Naive thymus-derived CD4-positive, alpha-beta T cell (primary cell): ENCODE results near the gene ATRIP. TPM values are rescaled to one million over a fixed set of nuclear protein-coding genes. Genes with fewer than 3 reads are reported as not detected.
A peak's percentile ranks its signal among the peaks of the same experiment; 100 is the strongest.
"Not testable (repeated sequence)": the region's sequence is repeated elsewhere in the genome, so short reads cannot be mapped to it uniquely, and the experiment has no call there.

Source experiments
- ATAC-seq: fragments of 150-1000 bp; cut with Tn5 transposase; 2 replicates; pipeline ENCODE4 v1.10.0; 2021; ENCODE audit warnings: mild to moderate bottlenecking, moderate library complexity
- CTCF ChIA-PET: fragments of 350-600 bp; sonication (Branson Sonifier 250); formaldehyde crosslinking; loops from one replicate; lab custom pipeline; 2021; ENCODE audit warnings: antibody characterized with exemption; lab: Charles Lee
- POLR2A ChIA-PET: fragments of 350-600 bp; sonication (Branson Sonifier 250); formaldehyde crosslinking; loops from one replicate; lab custom pipeline; 2021; ENCODE audit warnings: antibody characterized with exemption, inconsistent platforms; lab: Charles Lee
- DNase-seq, 9 donors: peaks; one replicate each; pipeline versions ENCODE4 v3.0.0 to v3.0.0-alpha.2; 2020 to 2022; ENCODE audit warnings: mixed read lengths in 1 of 9
- H3K27ac ChIP-seq: one replicate; pipeline ENCODE4 v1.7.0; 2013; ENCODE audit warnings: mild to moderate bottlenecking, low read depth, low read length, moderate library complexity
- H3K27me3 ChIP-seq, 2 donors: one replicate each; pipeline ENCODE4 v1.7.0; 2013; ENCODE audit warnings: low read length in 2 of 2, mild to moderate bottlenecking in 2 of 2, moderate library complexity in 2 of 2; ENCODE audit not compliant: control insufficient read depth in 2 of 2, insufficient read depth in 2 of 2
- H3K36me3 ChIP-seq, 3 experiments: 1 replicate in 2 of 3; 2 replicates in 1 of 3; pipeline ENCODE4 v1.7.0; 2013; ENCODE audit warnings: low read length in 3 of 3, mild to moderate bottlenecking in 3 of 3, moderate library complexity in 1 of 3; ENCODE audit not compliant: insufficient read depth in 3 of 3, control insufficient read depth in 2 of 3
- H3K4me1 ChIP-seq, 2 donors: one replicate each; pipeline ENCODE4 v1.7.0; 2013; ENCODE audit warnings: low read length in 2 of 2, mild to moderate bottlenecking in 2 of 2, moderate library complexity in 1 of 2; ENCODE audit not compliant: control insufficient read depth in 2 of 2, insufficient read depth in 2 of 2
- H3K4me3 ChIP-seq: 2 replicates; pipeline ENCODE4 v1.7.0; 2013; ENCODE audit warnings: mild to moderate bottlenecking, low read length
- H3K9me3 ChIP-seq, 3 experiments: 1 replicate in 2 of 3; 2 replicates in 1 of 3; pipeline ENCODE4 v1.7.0; 2013; ENCODE audit warnings: low read length in 3 of 3; ENCODE audit not compliant: control insufficient read depth in 2 of 3
- H3K27ac Mint-ChIP-seq, 9 donors: one replicate each; pipeline ENCODE4 v1.8.0; 2020 to 2022; ENCODE audit warnings: mixed read lengths in 9 of 9, mild to moderate bottlenecking in 8 of 9, moderate library complexity in 5 of 9, inconsistent platforms in 2 of 9
- H3K27me3 Mint-ChIP-seq, 5 donors: one replicate each; pipeline ENCODE4 v1.8.0; 2021 to 2022; ENCODE audit warnings: mixed read lengths in 5 of 5, mild to moderate bottlenecking in 1 of 5
- H3K36me3 Mint-ChIP-seq, 5 donors: one replicate each; pipeline ENCODE4 v1.8.0; 2020 to 2022; ENCODE audit warnings: mixed read lengths in 5 of 5, mild to moderate bottlenecking in 3 of 5, inconsistent platforms in 1 of 5
- H3K4me1 Mint-ChIP-seq, 7 donors: one replicate each; pipeline ENCODE4 v1.8.0; 2020 to 2022; ENCODE audit warnings: mixed read lengths in 7 of 7, mild to moderate bottlenecking in 3 of 7, inconsistent platforms in 1 of 7
- H3K4me3 Mint-ChIP-seq, 10 donors: one replicate each; pipeline ENCODE4 v1.8.0; 2020 to 2022; ENCODE audit warnings: mild to moderate bottlenecking in 10 of 10, mixed read lengths in 10 of 10, moderate library complexity in 6 of 10, inconsistent platforms in 2 of 10
- H3K9me3 Mint-ChIP-seq, 11 donors: one replicate each; pipeline ENCODE4 v1.8.0; 2020 to 2022; ENCODE audit warnings: mixed read lengths in 11 of 11, mild to moderate bottlenecking in 4 of 11, inconsistent platforms in 1 of 11, moderate library complexity in 1 of 11
- intact Hi-C, 2 donors: fragments of 100-400 bp; cut with micrococcal nuclease; formaldehyde crosslinking; loops; one replicate each; pipeline ENCODE4 v1.15.1; 2023
- polyA plus RNA-seq, 2 donors: library from polyadenylated mRNA; unstranded; fragments of 300-500 nt; fragmentation: Illumina TruSeq; gene quantifications; one replicate each; pipeline ENCODE4 v1.2.3, GENCODE V29; 2021
- total RNA-seq, 6 experiments: library from RNA in 5 of 6; stranded (reverse) in 5 of 6; gene quantifications; 1 replicate in 5 of 6; 2 replicates in 1 of 6; pipeline ENCODE4 v1.2.3 and lab custom pipeline; 2021 to 2026

The ATRIP gene
- total and polyA plus RNA-seq, 7 experiments from 2014 or later, result 7.9 to 16.2 (median 12.5) TPM

DNA sequence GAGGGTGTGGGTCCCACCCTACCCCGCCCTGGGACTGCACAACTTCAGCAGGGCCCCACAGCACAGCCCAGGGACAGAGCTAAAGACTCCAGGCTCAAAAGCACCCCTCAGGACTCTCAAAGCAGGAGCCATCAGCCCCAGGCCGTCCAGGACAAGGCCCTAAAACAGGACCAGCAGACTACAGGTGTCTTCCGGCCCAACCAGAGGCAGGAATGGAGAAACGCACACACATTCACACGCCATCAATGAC is 26.1 kb downstream of the ATRIP start:
- intact Hi-C loops, result loop anchor here (2.0 to 10.0 kb wide), 3 partner anchors 84 to 1822 kb away; partner anchors contain the start of genes HYAL3 (in 1 of the 2), IFRD2 (in 1 of the 2), NAA80 (in 1 of the 2) and PFKFB4 (in 1 of the 2)
- H3K36me3 ChIP-seq, result peaks cover 0 to 28% (median 3%) of the 10 kb centered on the region in 3 experiments
- H3K4me1 ChIP-seq, result peaks cover 46 to 54% of the 10 kb centered on the region in 2 donors
- ATAC-seq, result peak; percentile 15
- H3K27me3 ChIP-seq, result no peaks in the 10 kb centered on the region
- H3K4me3 ChIP-seq, result peak overlapping the region; percentile 92
- Mint-ChIP-seq H3K27ac (peak overlapping the region; percentile 90 to 100 (median 99)), H3K36me3 (peaks cover 0 to 32% (median 9%) of the 10 kb centered on the region in 5 donors), H3K9me3 (peaks cover 0 to 2% (median 0%) of the 10 kb centered on the region in 11 donors), H3K4me3 (peak overlapping the region; percentile 87 to 100 (median 94)), H3K27me3 (peaks cover 0 to 2% (median 0%) of the 10 kb centered on the region in 5 donors), H3K4me1 (peaks cover 41 to 75% (median 64%) of the 10 kb centered on the region in 7 donors)
- no peaks in the 10 kb centered on the region for H3K9me3 ChIP-seq
- DNase-seq, result no peak
- ChIA-PET POLR2A (interaction anchor here (0.7 to 3.9 kb wide), 21 partner anchors 9 to 85 kb away, joined by 3 to 28 read pairs (median 5); partner anchors contain the start of genes ATRIP, CCDC51, SHISA5 and TMA7), CTCF (interaction anchor here (0.6 to 3.3 kb wide), 8 partner anchors 9 to 72 kb away, joined by 3 to 22 read pairs (median 7); no protein-coding TSS in a partner anchor)
- H3K27ac ChIP-seq, result peak overlapping the region; percentile 95

DNA sequence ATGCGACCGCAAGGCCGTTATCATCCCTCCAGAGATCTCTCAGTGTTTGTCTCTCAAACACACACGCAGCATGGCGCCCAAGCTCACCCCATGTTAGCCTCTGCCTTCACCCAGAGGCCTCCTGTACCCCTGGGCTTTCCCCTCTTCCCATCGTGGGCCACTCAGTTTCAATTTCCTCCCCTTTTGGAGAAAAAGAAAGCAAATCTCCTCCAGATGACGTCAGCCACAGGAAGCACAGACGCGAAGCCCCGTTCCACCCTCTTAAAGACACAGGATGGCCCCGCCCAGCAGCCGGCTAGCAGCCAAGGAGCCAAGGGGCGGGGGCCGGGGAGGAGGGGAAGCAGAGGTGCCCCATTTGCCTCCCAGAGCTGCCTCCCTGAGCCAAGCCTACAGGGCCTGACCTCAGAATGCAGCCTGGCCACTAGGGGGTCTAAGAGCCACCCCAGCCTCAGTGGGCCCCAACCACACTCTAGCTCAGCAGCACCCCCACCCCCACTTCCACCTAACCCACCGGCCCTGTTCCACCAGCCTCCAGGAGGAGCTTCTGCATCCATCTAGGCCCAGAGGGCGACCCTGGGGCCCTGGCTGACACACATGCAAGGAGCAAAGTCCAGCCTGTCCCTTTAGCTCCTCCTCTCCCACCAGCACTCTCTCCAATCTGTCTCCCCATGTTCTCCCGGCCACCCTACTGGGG is 26.5 kb downstream of the ATRIP start:
- Histone ChIP-seq H3K9me3 (no peaks in the 10 kb centered on the region), H3K27me3 (no peaks in the 10 kb centered on the region), H3K27ac (peak overlapping the region; percentile 95), H3K36me3 (peaks cover 0 to 23% (median 0%) of the 10 kb centered on the region in 3 experiments), H3K4me3 (peak overlapping the region; percentile 92), H3K4me1 (peaks cover 46 to 54% of the 10 kb centered on the region in 2 donors)
- peaks cover 41 to 75% (median 64%) of the 10 kb centered on the region in 7 donors for H3K4me1 Mint-ChIP-seq
- H3K9me3 Mint-ChIP-seq, result peaks cover 0 to 2% (median 0%) of the 10 kb centered on the region in 11 donors
- peak; percentile 79 to 98 (median 95) for DNase-seq
- peak overlapping the region; percentile 87 to 100 (median 94) for H3K4me3 Mint-ChIP-seq
- ChIA-PET CTCF (interaction anchor here (1.0 to 3.3 kb wide), 8 partner anchors 9 to 72 kb away, joined by 3 to 22 read pairs (median 7); no protein-coding TSS in a partner anchor), POLR2A (interaction anchor here (0.5 to 3.9 kb wide), 25 partner anchors 9 to 85 kb away, joined by 3 to 28 read pairs (median 5); partner anchors contain the start of genes ATRIP, CCDC51, PFKFB4 and SHISA5)
- intact Hi-C loops, result loop anchor here (1.0 to 10.0 kb wide), 7 partner anchors 27 to 1822 kb away; partner anchors contain the start of genes CCDC51 (in 2 of the 2), PFKFB4 (in 2 of the 2), TMA7 (in 2 of the 2) and ATRIP (in 1 of the 2)
- peak overlapping the region; percentile 90 to 100 (median 99) for H3K27ac Mint-ChIP-seq
- H3K27me3 Mint-ChIP-seq, result peaks cover 0 to 2% (median 0%) of the 10 kb centered on the region in 5 donors
- ATAC-seq, result peak; percentile 93
- peaks cover 0 to 30% (median 4%) of the 10 kb centered on the region in 5 donors for H3K36me3 Mint-ChIP-seq

DNA sequence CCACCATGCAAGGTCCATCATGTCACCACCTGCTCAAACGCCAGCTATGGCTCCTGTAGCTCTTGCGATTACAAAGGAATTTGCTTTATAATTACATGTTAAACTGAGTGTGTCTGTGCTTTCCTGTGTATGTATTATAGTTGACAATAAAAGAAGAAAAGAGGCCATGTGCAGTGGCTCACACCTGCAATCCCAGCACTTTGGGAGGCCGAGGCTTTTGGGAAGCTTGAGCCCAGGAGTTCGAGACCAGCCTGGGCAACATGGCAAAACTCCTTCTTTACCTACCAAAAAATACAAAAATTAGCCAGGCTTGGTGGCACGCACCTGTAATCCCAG is 27.0 kb downstream of the ATRIP start:
- Histone ChIP-seq H3K36me3 (peaks cover 0 to 18% (median 0%) of the 10 kb centered on the region in 3 experiments), H3K4me1 (peaks cover 46 to 51% of the 10 kb centered on the region in 2 donors), H3K27me3 (no peaks in the 10 kb centered on the region), H3K27ac (peak overlapping the region; percentile 95), H3K9me3 (no peaks in the 10 kb centered on the region), H3K4me3 (peak overlapping the region; percentile 31)
- Mint-ChIP-seq H3K36me3 (peaks cover 0 to 30% (median 3%) of the 10 kb centered on the region in 5 donors), H3K4me3 (peak overlapping the region; percentile 76 to 100 (median 93)), H3K4me1 (peaks cover 40 to 77% (median 64%) of the 10 kb centered on the region in 7 donors), H3K27me3 (peaks cover 0 to 2% (median 0%) of the 10 kb centered on the region in 5 donors), H3K27ac (peak overlapping the region; percentile 90 to 100 (median 99)), H3K9me3 (peaks cover 0 to 2% (median 0%) of the 10 kb centered on the region in 11 donors)
- ChIA-PET CTCF (interaction anchor here (0.6 to 3.3 kb wide), 8 partner anchors 10 to 73 kb away, joined by 3 to 22 read pairs (median 8); no protein-coding TSS in a partner anchor), POLR2A (interaction anchor here (0.5 to 3.9 kb wide), 19 partner anchors 8 to 84 kb away, joined by 3 to 28 read pairs (median 5); partner anchors contain the start of genes ATRIP, CCDC51, PFKFB4 and SHISA5)
- ATAC-seq, result no peak
- DNase-seq, result no peak
- intact Hi-C loops, result loop anchor here (1.0 to 10.0 kb wide), 7 partner anchors 27 to 1821 kb away; partner anchors contain the start of genes CCDC51 (in 2 of the 2), PFKFB4 (in 2 of the 2), TMA7 (in 2 of the 2) and ATRIP (in 1 of the 2)

- peak overlapping the region; percentile 95 for H3K27ac ChIP-seq
- intact Hi-C loops, result loop anchor here in 1 of 2 donors (5.0 to 10.0 kb wide), 2 partner anchors 618 to 1821 kb away; partner anchors contain the start of genes HYAL3, IFRD2, NAA80 and QRICH1
- H3K9me3 Mint-ChIP-seq, H3K27me3 Mint-ChIP-seq, H3K9me3 ChIP-seq, H3K27me3 ChIP-seq, ATAC-seq, H3K4me3 ChIP-seq, H3K4me3 Mint-ChIP-seq, DNase-seq: not testable (repeated sequence)
- H3K4me1 ChIP-seq, result peaks cover 46 to 50% of the 10 kb centered on the region in 2 donors
- H3K36me3 ChIP-seq, result peaks cover 0 to 14% (median 0%) of the 10 kb centered on the region in 3 experiments
- Mint-ChIP-seq H3K27ac (peak overlapping the region in 6 of 9 donors; percentile 90 to 100 (median 98)), H3K4me1 (peaks cover 37 to 77% (median 64%) of the 10 kb centered on the region in 7 donors), H3K36me3 (peaks cover 0 to 30% (median 3%) of the 10 kb centered on the region in 5 donors)
- ChIA-PET CTCF (interaction anchor here (0.6 to 3.3 kb wide), 6 partner anchors 10 to 45 kb away, joined by 3 to 22 read pairs (median 9); no protein-coding TSS in a partner anchor), POLR2A (interaction anchor here (0.6 to 3.9 kb wide), 13 partner anchors 8 to 1329 kb away, joined by 3 to 28 read pairs (median 5); partner anchors contain the start of genes CCDC51, PFKFB4, SHISA5 and TMA7)
These were observed 27.5 kb downstream of the ATRIP start for GRCh38 chr3:48474031-48474430.

DNA sequence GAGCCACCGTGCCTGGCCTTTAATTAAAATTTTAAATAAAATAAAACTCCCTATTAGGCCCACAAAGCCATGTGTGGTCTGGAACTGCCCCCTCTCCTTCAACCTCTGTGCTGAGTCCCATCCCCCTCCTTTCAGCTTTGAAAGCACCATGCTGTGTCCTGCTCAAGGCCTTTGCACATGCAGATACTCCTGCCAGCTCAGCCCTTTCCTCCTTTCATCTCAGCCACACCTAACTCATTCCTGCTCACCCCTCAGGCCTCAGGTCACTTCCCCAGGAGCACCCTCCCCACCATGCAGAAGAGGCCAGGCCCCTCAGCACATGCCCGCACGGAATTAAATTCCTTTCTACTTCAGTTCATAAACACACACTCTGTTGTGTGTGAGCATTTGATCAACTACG is 28.1 kb downstream of the ATRIP start:
- ChIA-PET POLR2A (interaction anchor here (1.1 to 3.9 kb wide), 5 partner anchors 9 to 35 kb away, joined by 3 to 28 read pairs (median 5); partner anchors contain the start of genes CCDC51, SHISA5 and TMA7), CTCF (interaction anchor here (2.4 kb wide), 1 partner anchor 11 kb away, joined by 9 read pairs; no protein-coding TSS in a partner anchor)
- Mint-ChIP-seq H3K9me3 (peaks cover 0 to 2% (median 0%) of the 10 kb centered on the region in 11 donors), H3K27ac (peak overlapping the region; percentile 54 to 91 (median 78)), H3K27me3 (peaks cover 0 to 2% (median 0%) of the 10 kb centered on the region in 5 donors), H3K36me3 (peaks cover 0 to 29% (median 3%) of the 10 kb centered on the region in 5 donors), H3K4me3 (peak overlapping the region in 4 of 10 donors; percentile 6 to 52 (median 36)), H3K4me1 (peaks cover 34 to 77% (median 64%) of the 10 kb centered on the region in 7 donors)
- Histone ChIP-seq H3K36me3 (peaks cover 0 to 8% (median 0%) of the 10 kb centered on the region in 3 experiments), H3K4me3 (no peak overlapping the region), H3K27ac (peak overlapping the region; percentile 41), H3K4me1 (peaks cover 46 to 50% of the 10 kb centered on the region in 2 donors), H3K9me3 (no peaks in the 10 kb centered on the region), H3K27me3 (no peaks in the 10 kb centered on the region)
- intact Hi-C loops, result loop anchor here in 1 of 2 donors (5.0 to 10.0 kb wide), 2 partner anchors 618 to 1820 kb away; partner anchors contain the start of genes HYAL3, IFRD2, NAA80 and QRICH1
- no peak for DNase-seq
- ATAC-seq, result no peak
